CD4-positive, alpha-beta T cell treated with Interleukin-4 for 1 hour (primary cell): ENCODE results near the gene KRT6B.

Source experiments
- DNase-seq, 2 donors: peaks; one replicate each; pipeline ENCODE4 v3.0.0-alpha.2; 2020 to 2022

Gene KRT6B

GRCh38 chr12:52407918-52408317 is 44.0 kb downstream of the KRT6B start:
- no peak for DNase-seq

- no peak for DNase-seq
Measured at GRCh38 chr12:52405922-52406385, 46.0 kb downstream of the KRT6B start, which contains the start of gene KRT82. KRT82 (minus strand) TSS chr12:52406335; CDS start chr12:52406277, 58 bp downstream.

GRCh38 chr12:52404951-52405350 is 47.0 kb downstream of the KRT6B start:
- DNase-seq, result no peak

- no peak for DNase-seq
Measured at GRCh38 chr12:52403561-52403960, 48.4 kb downstream of the KRT6B start.

- DNase-seq, result no peak
Measured at GRCh38 chr12:52402873-52403540, 48.9 kb downstream of the KRT6B start.

GRCh38 chr12:52402377-52402776 is 49.6 kb downstream of the KRT6B start:
- no peak for DNase-seq

- no peak for DNase-seq
Measured at GRCh38 chr12:52401926-52402325, 50.0 kb downstream of the KRT6B start.

GRCh38 chr12:52401526-52401925 is 50.4 kb downstream of the KRT6B start:
- DNase-seq, result no peak

- DNase-seq, result no peak
Measured at GRCh38 chr12:52400906-52401305, 51.0 kb downstream of the KRT6B start.

GRCh38 chr12:52399756-52400155 is 52.2 kb downstream of the KRT6B start:
- DNase-seq, result no peak

GRCh38 chr12:52398176-52398575 is 53.8 kb downstream of the KRT6B start:
- no peak for DNase-seq

- no peak for DNase-seq
Measured at GRCh38 chr12:52396656-52397055, 55.3 kb downstream of the KRT6B start.
